NCI-H2029 treated with DMSO at 0.1 percent for 48 hours (cell line): ENCODE measurements around the gene HIBCH.
A peak's percentile ranks its signal among the peaks of the same experiment; 100 is the strongest.
"Not testable (repeated sequence)": the region's sequence is repeated elsewhere in the genome, so short reads cannot be mapped to it uniquely, and the experiment has no call there.

Experiments
- DNase-seq: peaks from one replicate; lab custom pipeline; 2025; lab: John Stamatoyannopoulos, UW

The HIBCH gene

GRCh38 chr2:190342611-190343010 lies 23.0 kb upstream of the HIBCH start:
- no peak for DNase-seq

GRCh38 chr2:190340369-190340768 lies 20.7 kb upstream of the HIBCH start:
- DNase-seq = peak; percentile 55

- DNase-seq = no peak
These were observed 19.8 kb upstream of the HIBCH start for GRCh38 chr2:190339394-190339793.

- no peak for DNase-seq
These were observed 18.8 kb upstream of the HIBCH start for GRCh38 chr2:190338453-190338852.

GRCh38 chr2:190336420-190336819 lies 16.8 kb upstream of the HIBCH start:
- no peak for DNase-seq

- not testable (repeated sequence) for DNase-seq
These were observed 16.0 kb upstream of the HIBCH start for GRCh38 chr2:190335584-190335983.

GRCh38 chr2:190335225-190335559 lies 15.6 kb upstream of the HIBCH start:
- no peak for DNase-seq

GRCh38 chr2:190334479-190335224 lies 15.0 kb upstream of the HIBCH start:
- no peak for DNase-seq

GRCh38 chr2:190333928-190334327 lies 14.3 kb upstream of the HIBCH start:
- DNase-seq = no peak

- no peak for DNase-seq
These were observed 13.8 kb upstream of the HIBCH start for GRCh38 chr2:190333395-190333794.

- no peak for DNase-seq
These were observed 9.0 kb upstream of the HIBCH start for GRCh38 chr2:190328573-190329147.

GRCh38 chr2:190327867-190328572 lies 8.4 kb upstream of the HIBCH start:
- DNase-seq = no peak

- no peak for DNase-seq
These were observed 6.0 kb upstream of the HIBCH start for GRCh38 chr2:190325588-190325987.

- DNase-seq = no peak
These were observed 3.8 kb upstream of the HIBCH start for GRCh38 chr2:190323406-190323805.

- no peak for DNase-seq
These were observed 1.1 kb upstream of the HIBCH start for GRCh38 chr2:190320696-190321095.

- DNase-seq = no peak
These were observed 583 bp downstream of the HIBCH start for GRCh38 chr2:190318931-190319554.

GRCh38 chr2:190318514-190318913 lies 1.1 kb downstream of the HIBCH start:
- no peak for DNase-seq

- DNase-seq = no peak
These were observed 4.4 kb downstream of the HIBCH start for GRCh38 chr2:190315273-190315672.

- no peak for DNase-seq
These were observed 5.7 kb downstream of the HIBCH start for GRCh38 chr2:190313880-190314279.

- DNase-seq = not testable (repeated sequence)
These were observed 7.0 kb downstream of the HIBCH start for GRCh38 chr2:190312635-190313025.

- DNase-seq = no peak
These were observed 7.6 kb downstream of the HIBCH start for GRCh38 chr2:190311893-190312634.

- DNase-seq = no peak
These were observed 11.6 kb downstream of the HIBCH start for GRCh38 chr2:190308031-190308430.
